Transverse colon (tissue), 4 donors: Measurements from ENCODE around the gene LCLAT1. TPM values are rescaled to one million over a fixed set of nuclear protein-coding genes. Genes with fewer than 3 reads are reported as not detected.
"Not testable (repeated sequence)": the region's sequence is repeated elsewhere in the genome, so short reads cannot be mapped to it uniquely, and the experiment has no call there.

Experiments
- DNase-seq: peaks from one replicate; pipeline ENCODE4 v3.0.0-alpha.2; 2019
- H3K27ac ChIP-seq, 4 donors: fragments of 200-600 bp; sonication (generic); 2 replicates each; pipeline ENCODE4 v1.5.1; 2016 to 2018; ENCODE audit warnings: inconsistent platforms in 4 of 4
- H3K27me3 ChIP-seq: fragments of 200-600 bp; sonication (generic); 2 replicates; pipeline ENCODE4 v1.5.1; 2017; ENCODE audit warnings: inconsistent platforms
- H3K36me3 ChIP-seq, 4 donors: fragments of 200-600 bp; sonication (generic); 2 replicates each; pipeline ENCODE4 v1.5.1; 2017 to 2019; ENCODE audit warnings: inconsistent platforms in 4 of 4
- H3K4me1 ChIP-seq, 4 donors: fragments of 200-600 bp; sonication (generic); 2 replicates each; pipeline ENCODE4 v1.5.1; 2017 to 2020; ENCODE audit warnings: inconsistent platforms in 4 of 4
- H3K4me3 ChIP-seq, 4 donors: fragments of 200-600 bp; sonication (generic); 1 replicate in 1 of 4; 2 replicates in 3 of 4; pipeline versions ENCODE4 v1.5.1 to v1.6.1; 2017 to 2019; ENCODE audit warnings: inconsistent platforms in 4 of 4
- H3K9me3 ChIP-seq, 2 donors: fragments of 200-600 bp; sonication (generic); 2 replicates each; pipeline ENCODE4 v1.5.1; 2017 to 2019; ENCODE audit warnings: inconsistent platforms in 2 of 2
- EP300 ChIP-seq: sonication (generic); formaldehyde crosslinking; IDR thresholded peaks from one replicate; pipeline ENCODE4 v1.6.1; 2017; ENCODE audit warnings: antibody characterized with exemption, low read depth
- POLR2A ChIP-seq: fragments of 450-650 bp; IDR thresholded peaks from one replicate; pipeline ENCODE4 v1.6.1; 2016; ENCODE audit warnings: antibody characterized with exemption, mild to moderate bottlenecking, moderate library complexity
- POLR2AphosphoS5 ChIP-seq, 3 donors: sonication (generic); formaldehyde crosslinking; IDR thresholded peaks; one replicate each; pipeline ENCODE4 v1.6.1; 2016; ENCODE audit warnings: antibody characterized with exemption in 3 of 3
- WGBS, 2 donors: methylation state at CpG; one replicate each; pipeline ENCODE4 v1.1.5; 2018; ENCODE audit warnings: low coverage in 1 of 2; 5-methylcytosine and 5-hydroxymethylcytosine counted together
- in situ Hi-C, 4 donors: fragments of 200-750 bp; cut with MboI; loops; one replicate each; pipeline versions ENCODE4 v1.15.0 to v1.15.1; 2017; ENCODE audit warnings: low sequenced_read_pairs in 3 of 4, low pct_ligation_motif_present in 1 of 4, low pct_unique_long_range_greater_than_20kb in 1 of 4
- intact Hi-C: fragments of 100-400 bp; cut with DNase I; formaldehyde crosslinking; loops from one replicate; pipeline ENCODE4 v1.15.1; 2023; ENCODE audit warnings: low total_unique reads
- total RNA-seq, 4 donors: library from RNA; depleted of rRNA; stranded (reverse); fragments of >200 nt; gene quantifications; one replicate each; pipeline ENCODE4 v1.1.0, GENCODE V29; 2016
- TF ChIP-seq, protein P1 (sequence below), 5 experiments: fragments of 200-600 bp in 3 of 5; fragments of 450-650 bp in 2 of 5; sonication (generic) in 3 of 5; IDR thresholded peaks; 1 replicate in 2 of 5; 2 replicates in 3 of 5; pipeline ENCODE4 v1.5.1; 2016 to 2017; ENCODE audit warnings: antibody characterized with exemption in 5 of 5, inconsistent platforms in 3 of 5, mild to moderate bottlenecking in 2 of 5, moderate library complexity in 1 of 5

LCLAT1 gene
- total RNA-seq, 4 donors from 2014 or later: 10.9 to 26.5 (median 16.6) TPM

DNA sequence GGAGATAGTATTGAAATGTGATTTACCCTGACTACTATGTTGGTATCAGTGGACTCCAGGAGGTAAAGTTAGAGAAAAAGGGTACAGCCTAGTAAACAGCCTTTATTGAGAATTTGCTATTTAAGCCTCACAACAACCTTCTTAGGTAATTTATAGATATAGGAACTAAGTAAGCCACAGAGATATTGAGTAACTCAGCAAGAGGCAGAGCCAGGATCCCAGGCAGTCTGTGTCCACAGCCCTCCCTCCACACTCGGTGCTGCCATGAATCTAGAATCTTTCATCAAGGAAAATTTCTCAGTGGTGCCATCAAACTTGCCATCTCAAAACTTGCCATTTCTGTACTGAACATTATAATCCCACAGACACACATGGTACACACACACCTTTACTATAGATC, 189.3 kb downstream of the LCLAT1 start:
- TF ChIP-seq POLR2A (no peak), EP300 (no peak), POLR2AphosphoS5 (IDR thresholded peaks at IDR 0.05) (no peak)
- TF ChIP-seq, protein P1, sequence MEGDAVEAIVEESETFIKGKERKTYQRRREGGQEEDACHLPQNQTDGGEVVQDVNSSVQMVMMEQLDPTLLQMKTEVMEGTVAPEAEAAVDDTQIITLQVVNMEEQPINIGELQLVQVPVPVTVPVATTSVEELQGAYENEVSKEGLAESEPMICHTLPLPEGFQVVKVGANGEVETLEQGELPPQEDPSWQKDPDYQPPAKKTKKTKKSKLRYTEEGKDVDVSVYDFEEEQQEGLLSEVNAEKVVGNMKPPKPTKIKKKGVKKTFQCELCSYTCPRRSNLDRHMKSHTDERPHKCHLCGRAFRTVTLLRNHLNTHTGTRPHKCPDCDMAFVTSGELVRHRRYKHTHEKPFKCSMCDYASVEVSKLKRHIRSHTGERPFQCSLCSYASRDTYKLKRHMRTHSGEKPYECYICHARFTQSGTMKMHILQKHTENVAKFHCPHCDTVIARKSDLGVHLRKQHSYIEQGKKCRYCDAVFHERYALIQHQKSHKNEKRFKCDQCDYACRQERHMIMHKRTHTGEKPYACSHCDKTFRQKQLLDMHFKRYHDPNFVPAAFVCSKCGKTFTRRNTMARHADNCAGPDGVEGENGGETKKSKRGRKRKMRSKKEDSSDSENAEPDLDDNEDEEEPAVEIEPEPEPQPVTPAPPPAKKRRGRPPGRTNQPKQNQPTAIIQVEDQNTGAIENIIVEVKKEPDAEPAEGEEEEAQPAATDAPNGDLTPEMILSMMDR (IDR thresholded peaks at IDR 0.05): no peak
- no peaks in the 10 kb centered on the region for H3K27me3 ChIP-seq
- H3K4me1 ChIP-seq: no peaks in the 10 kb centered on the region
- DNase-seq: no peak
- no peaks in the 10 kb centered on the region for H3K9me3 ChIP-seq
- no peak overlapping the region for H3K4me3 ChIP-seq
- H3K27ac ChIP-seq: no peak overlapping the region
- in situ Hi-C loops: no loop called here
- H3K36me3 ChIP-seq: no peaks in the 10 kb centered on the region
- WGBS, 2 donors: 91% methylated on average over 1 of the region's 1 CpG; no CpG with 5 or more reads in 1 of the 2 donors
- intact Hi-C loops: no loop called here

GRCh38 chr2:30639836-30640235, 192.8 kb downstream of the LCLAT1 start:
- H3K9me3 ChIP-seq: no peaks in the 10 kb centered on the region

GRCh38 chr2:30641765-30642345, 194.8 kb downstream of the LCLAT1 start:
- Histone ChIP-seq H3K9me3 (no peaks in the 10 kb centered on the region), H3K27ac (no peak overlapping the region), H3K4me3 (no peak overlapping the region), H3K27me3 (no peaks in the 10 kb centered on the region), H3K36me3 (no peaks in the 10 kb centered on the region), H3K4me1 (peaks cover 0 to 10% (median 0%) of the 10 kb centered on the region in 4 donors)
- no peak for DNase-seq
- intact Hi-C loops: no loop called here
- in situ Hi-C loops: no loop called here
- TF ChIP-seq, protein P1 (IDR thresholded peaks at IDR 0.05): no peak
- TF ChIP-seq EP300 (no peak), POLR2A (no peak), POLR2AphosphoS5 (IDR thresholded peaks at IDR 0.05) (no peak)
- WGBS, 2 donors: 52 to 61% methylated on average over 3 of the region's 3 CpGs

More at GRCh38 chr2:30639836-30640235, 192.8 kb downstream of the LCLAT1 start:
- intact Hi-C loops: no loop called here
- Histone ChIP-seq H3K27me3 (no peaks in the 10 kb centered on the region), H3K4me1 (peaks cover 0 to 10% (median 0%) of the 10 kb centered on the region in 4 donors), H3K27ac (no peak overlapping the region), H3K4me3 (no peak overlapping the region), H3K36me3 (no peaks in the 10 kb centered on the region)
- 81 to 92% methylated on average over 4 to 5 of the region's 5 CpGs for WGBS, 2 donors
- in situ Hi-C loops: no loop called here
- no peak for DNase-seq
- TF ChIP-seq POLR2A: no peak
- TF ChIP-seq, protein P1 (IDR thresholded peaks at IDR 0.05): no peak
- TF ChIP-seq EP300: no peak
- no peak for TF ChIP-seq POLR2AphosphoS5 (IDR thresholded peaks at IDR 0.05)

DNA sequence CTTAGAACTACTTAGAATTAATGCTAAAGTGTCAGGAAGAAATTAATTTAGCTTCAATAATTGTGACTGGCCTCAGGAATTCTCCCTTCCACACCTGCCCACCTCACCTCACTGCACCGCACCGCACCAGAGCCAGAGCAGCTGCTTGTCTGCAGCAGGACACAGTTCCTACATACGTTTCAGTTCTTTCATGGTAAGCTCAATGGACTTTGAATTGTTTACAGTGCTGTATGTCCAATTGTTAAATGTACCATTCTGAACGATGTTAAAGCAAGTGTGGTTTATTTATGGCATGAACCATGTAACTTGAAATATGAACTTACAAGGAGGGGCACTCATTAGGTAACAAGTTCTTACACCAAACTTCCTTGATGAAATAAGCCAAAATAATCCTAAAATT, 196.0 kb downstream of the LCLAT1 start:
- H3K9me3 ChIP-seq, in situ Hi-C loops, DNase-seq, H3K4me3 ChIP-seq, H3K27ac ChIP-seq, H3K4me1 ChIP-seq, intact Hi-C loops, H3K27me3 ChIP-seq, H3K36me3 ChIP-seq: not testable (repeated sequence)
- WGBS, 2 donors: 29% methylated on average over 2 of the region's 4 CpGs; no CpG with 5 or more reads in 1 of the 2 donors

- H3K27me3 ChIP-seq: no peaks in the 10 kb centered on the region
- peaks cover 0 to 10% (median 0%) of the 10 kb centered on the region in 4 donors for H3K4me1 ChIP-seq
- H3K9me3 ChIP-seq: no peaks in the 10 kb centered on the region
- intact Hi-C loops (no loop called here), in situ Hi-C loops (no loop called here)
- WGBS, 2 donors: 40 to 41% methylated on average over 3 of the region's 3 CpGs
- H3K36me3 ChIP-seq: no peaks in the 10 kb centered on the region
- DNase-seq: no peak
- TF ChIP-seq POLR2AphosphoS5 (IDR thresholded peaks at IDR 0.05) (no peak), POLR2A (no peak), EP300 (no peak)
- TF ChIP-seq, protein P1 (IDR thresholded peaks at IDR 0.05): no peak
- no peak overlapping the region for H3K4me3 ChIP-seq
- H3K27ac ChIP-seq: peak overlapping the region in 1 of 4 donors; percentile 21
These were observed 196.6 kb downstream of the LCLAT1 start for GRCh38 chr2:30643674-30644073.
